OCI-LY7 (cell line): ENCODE data around the gene ETNPPL. TPM values are rescaled to one million over a fixed set of nuclear protein-coding genes. Genes with fewer than 3 reads are reported as not detected.

ENCODE experiments used
- BruUV-seq: library from RNA; stranded (reverse); fragments of 400-500 nt; replicated peaks from 2 replicates; lab custom pipeline; 2021; lab: Mats Ljungman, UMichigan
- CTCF ChIA-PET: fragments of 300-600 bp; sonication (Branson Sonifier 250); formaldehyde crosslinking; loops from one replicate; lab custom pipeline; 2022; ENCODE audit warnings: antibody characterized with exemption; ENCODE audit not compliant: unreplicated experiment; lab: Charles Lee
- POLR2A ChIA-PET: fragments of 300-600 bp; sonication (Branson Sonifier 250); formaldehyde crosslinking; loops from one replicate; lab custom pipeline; 2022; ENCODE audit warnings: antibody characterized with exemption; lab: Charles Lee
- DNase-seq: peaks from one replicate; pipeline ENCODE4 v3.0.0-alpha.2; 2015; ENCODE audit warnings: low spot score
- H2AFZ ChIP-seq: fragments of 200-600 bp; sonication (generic), shearing (Covaris generic); 2 replicates; pipeline ENCODE4 v1.6.1; 2014; ENCODE audit warnings: mild to moderate bottlenecking, antibody characterized with exemption, low read length, moderate library complexity
- H3K27ac ChIP-seq: fragments of 200-600 bp; sonication (generic); 2 replicates; pipeline ENCODE4 v1.5.1; 2014; ENCODE audit warnings: mixed run types, low read depth, mild to moderate bottlenecking, moderate library complexity, low read length, inconsistent platforms; ENCODE audit not compliant: poor library complexity, severe bottlenecking
- H3K36me3 ChIP-seq: fragments of 200-600 bp; sonication (generic); 2 replicates; pipeline ENCODE4 v1.6.1; 2014; ENCODE audit warnings: mild to moderate bottlenecking, antibody characterized with exemption, low read length, moderate library complexity, mixed read lengths; ENCODE audit not compliant: insufficient read depth
- H3K4me1 ChIP-seq: fragments of 200-600 bp; sonication (generic); 2 replicates; pipeline ENCODE4 v1.5.1; 2014; ENCODE audit warnings: mild to moderate bottlenecking, low read length; ENCODE audit not compliant: insufficient read depth, poor library complexity, severe bottlenecking
- H3K4me2 ChIP-seq: fragments of 200-600 bp; sonication (generic); 2 replicates; pipeline ENCODE4 v1.6.1; 2014; ENCODE audit warnings: mild to moderate bottlenecking, low read length
- H3K4me3 ChIP-seq: fragments of 200-600 bp; sonication (generic); 2 replicates; pipeline ENCODE4 v1.5.1; 2014; ENCODE audit warnings: mild to moderate bottlenecking, low read depth, low read length; ENCODE audit not compliant: poor library complexity, severe bottlenecking
- H3K79me2 ChIP-seq: fragments of 200-600 bp; sonication (generic); 2 replicates; pipeline ENCODE4 v1.6.1; 2016; ENCODE audit warnings: low read depth, mild to moderate bottlenecking, low read length, moderate library complexity, mixed read lengths; ENCODE audit not compliant: insufficient read depth
- H3K9me2 ChIP-seq: fragments of 200-600 bp; sonication (generic); 2 replicates; pipeline ENCODE4 v1.6.1; 2016; ENCODE audit warnings: mild to moderate bottlenecking, low read length, mixed read lengths; ENCODE audit not compliant: insufficient read depth
- H3K9me3 ChIP-seq: fragments of 200-600 bp; sonication (generic); 2 replicates; pipeline ENCODE4 v1.6.1; 2014; ENCODE audit warnings: mild to moderate bottlenecking, mixed run types, low read length, mixed read lengths
- H4K20me1 ChIP-seq: fragments of 200-600 bp; sonication (generic); 2 replicates; pipeline ENCODE4 v1.6.1; 2014; ENCODE audit warnings: mild to moderate bottlenecking, antibody characterized with exemption, low read length, moderate library complexity, mixed read lengths; ENCODE audit not compliant: insufficient read depth
- CTCF ChIP-seq: fragments of 200-600 bp; sonication (generic); conservative IDR thresholded peaks from 2 replicates; pipeline ENCODE4 v1.5.1; 2014; ENCODE audit warnings: mild to moderate bottlenecking, antibody characterized with exemption, low read length, moderate library complexity, mixed read lengths
- EZH2phosphoT487 ChIP-seq: fragments of 200-600 bp; sonication (generic); IDR thresholded peaks from 2 replicates; pipeline ENCODE4 v1.6.1; 2018; ENCODE audit warnings: low read depth, borderline replicate concordance, mild to moderate bottlenecking, mixed run types, antibody characterized with exemption, low read length, moderate library complexity, mixed read lengths
- intact Hi-C: fragments of 100-400 bp; cut with micrococcal nuclease; formaldehyde crosslinking; loops from one replicate; pipeline ENCODE4 v1.10.0; 2022; ENCODE audit not compliant: unreplicated experiment
- total RNA-seq, 2 experiments: library from RNA; depleted of rRNA in 1 of 2; stranded (reverse); fragments of >200 nt in 1 of 2; shearing (Covaris generic) in 1 of 2; gene quantifications; 2 replicates each; pipeline ENCODE4 v1.2.3, GENCODE V29; 2014 to 2022

Gene ETNPPL
- total RNA-seq, 2 experiments from 2014 or later, result not detected

DNA sequence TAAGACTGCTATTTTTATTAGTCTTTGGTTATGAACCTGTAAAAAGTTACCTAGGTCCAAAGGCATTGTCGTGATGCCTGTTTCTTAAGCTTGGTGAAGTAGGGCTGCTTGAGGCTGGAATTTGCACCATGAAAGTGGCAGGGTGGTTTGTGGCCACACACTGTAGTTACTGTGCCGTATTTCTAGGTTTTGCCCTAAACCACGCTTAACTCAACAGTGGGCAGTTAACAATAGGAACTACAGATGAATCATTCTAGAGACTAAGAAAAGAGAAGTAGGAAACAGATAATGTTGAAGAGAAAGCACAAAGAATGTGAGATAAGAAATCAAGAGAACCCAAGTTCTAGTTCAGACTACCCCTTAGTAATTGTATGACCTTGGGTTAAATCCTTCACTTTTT is 11.5 kb downstream of the ETNPPL start:
- Histone ChIP-seq H3K4me3 (no peak overlapping the region), H3K4me1 (no peaks in the 10 kb centered on the region), H3K9me2 (no peaks in the 10 kb centered on the region), H3K9me3 (no peaks in the 10 kb centered on the region), H2AFZ (no peak overlapping the region), H3K27ac (no peak overlapping the region), H3K4me2 (no peak overlapping the region), H3K79me2 (no peaks in the 10 kb centered on the region), H3K36me3 (no peaks in the 10 kb centered on the region), H4K20me1 (no peaks in the 10 kb centered on the region)
- ChIA-PET POLR2A (no interaction called here), CTCF (no interaction called here)
- intact Hi-C loops, result no loop called here
- DNase-seq, result no peak
- TF ChIP-seq EZH2phosphoT487 (no peak), CTCF (no peak)
- no TSS peak for BruUV-seq

- H3K4me1 ChIP-seq, result no peaks in the 10 kb centered on the region
- H3K9me2 ChIP-seq, result no peaks in the 10 kb centered on the region
- no peaks in the 10 kb centered on the region for H3K79me2 ChIP-seq
- no peak for DNase-seq
- POLR2A ChIA-PET, result no interaction called here
- TF ChIP-seq CTCF (peak; percentile 22; the same call in 1 of the 2 replicates), EZH2phosphoT487 (no peak)
- H4K20me1 ChIP-seq, result no peaks in the 10 kb centered on the region
- no peak overlapping the region for H3K27ac ChIP-seq
- H3K4me3 ChIP-seq, result no peak overlapping the region
- H3K4me2 ChIP-seq, result no peak overlapping the region
- CTCF ChIA-PET, result interaction anchor here (0.5 kb wide), 1 partner anchor 444 kb away, joined by 3 read pairs; no protein-coding TSS in a partner anchor
- no peaks in the 10 kb centered on the region for H3K36me3 ChIP-seq
- intact Hi-C loops, result no loop called here
- no peak overlapping the region for H2AFZ ChIP-seq
- H3K9me3 ChIP-seq, result no peaks in the 10 kb centered on the region
- BruUV-seq, result no TSS peak
These were observed 13.7 kb downstream of the ETNPPL start for GRCh38 chr4:108749119-108749518.

GRCh38 chr4:108746511-108746910 is 16.3 kb downstream of the ETNPPL start:
- Histone ChIP-seq H3K27ac (no peak overlapping the region), H3K9me3 (no peaks in the 10 kb centered on the region), H2AFZ (no peak overlapping the region), H3K9me2 (no peaks in the 10 kb centered on the region), H3K4me1 (no peaks in the 10 kb centered on the region), H3K4me2 (no peak overlapping the region), H4K20me1 (no peaks in the 10 kb centered on the region), H3K36me3 (no peaks in the 10 kb centered on the region), H3K4me3 (no peak overlapping the region), H3K79me2 (no peaks in the 10 kb centered on the region)
- CTCF ChIA-PET, result no interaction called here
- TF ChIP-seq EZH2phosphoT487, result no peak
- TF ChIP-seq CTCF, result no peak
- intact Hi-C loops, result no loop called here
- no peak for DNase-seq
- POLR2A ChIA-PET, result no interaction called here
- no TSS peak for BruUV-seq
